HG02642 (cell line): Measurements from ENCODE around the gene COL6A3.
A peak's percentile ranks its signal among the peaks of the same experiment; 100 is the strongest.

Experiments
- ATAC-seq: cut with Tn5 transposase; IDR thresholded peaks from one replicate; pipeline ENCODE4 v1.9.1; 2021; ENCODE audit warnings: mild to moderate bottlenecking; ENCODE audit not compliant: unreplicated experiment, poor library complexity

COL6A3 gene

GRCh38 chr2:237441605-237442274, 27.8 kb upstream of the COL6A3 start:
- no peak for ATAC-seq

GRCh38 chr2:237440819-237441281, 26.9 kb upstream of the COL6A3 start:
- no peak for ATAC-seq

- ATAC-seq, result no peak
Observed at GRCh38 chr2:237438080-237438940, 24.3 kb upstream of the COL6A3 start.

GRCh38 chr2:237437566-237437965, 23.6 kb upstream of the COL6A3 start:
- no peak for ATAC-seq

- no peak for ATAC-seq
Observed at GRCh38 chr2:237435844-237436587, 22.1 kb upstream of the COL6A3 start.

GRCh38 chr2:237434866-237435311, 20.9 kb upstream of the COL6A3 start:
- ATAC-seq, result peak; percentile 64

- no peak for ATAC-seq
Observed at GRCh38 chr2:237433920-237434676, 20.1 kb upstream of the COL6A3 start.

GRCh38 chr2:237432484-237433092, 18.6 kb upstream of the COL6A3 start:
- ATAC-seq, result no peak

GRCh38 chr2:237431837-237432236, 17.9 kb upstream of the COL6A3 start:
- ATAC-seq, result no peak

GRCh38 chr2:237431372-237431771, 17.4 kb upstream of the COL6A3 start:
- ATAC-seq, result no peak

GRCh38 chr2:237430861-237431260, 16.9 kb upstream of the COL6A3 start:
- no peak for ATAC-seq

GRCh38 chr2:237429753-237430152, 15.8 kb upstream of the COL6A3 start:
- no peak for ATAC-seq

GRCh38 chr2:237427769-237428506, 14.0 kb upstream of the COL6A3 start:
- peak; percentile 58 for ATAC-seq

GRCh38 chr2:237426517-237426916, 12.6 kb upstream of the COL6A3 start:
- ATAC-seq, result no peak

- ATAC-seq, result no peak
Observed at GRCh38 chr2:237425320-237425719, 11.4 kb upstream of the COL6A3 start.

GRCh38 chr2:237424544-237424943, 10.6 kb upstream of the COL6A3 start:
- no peak for ATAC-seq

GRCh38 chr2:237423891-237424290, 9.9 kb upstream of the COL6A3 start:
- no peak for ATAC-seq

- no peak for ATAC-seq
Observed at GRCh38 chr2:237422309-237422708, 8.3 kb upstream of the COL6A3 start.

GRCh38 chr2:237421542-237422116, 7.7 kb upstream of the COL6A3 start:
- peak; percentile 57 for ATAC-seq
